Fibroblast of lung (primary cell): ENCODE data around the gene ANGPT4.

Source experiments
- CTCF ChIP-seq, 2 donors: IDR thresholded peaks in 1 of 2; conservative IDR thresholded peaks in 1 of 2; 1 replicate in 1 of 2; 2 replicates in 1 of 2; pipeline ENCODE4 v1.5.1; 2011 to 2012; ENCODE audit warnings: low read length in 2 of 2, control low read depth in 1 of 2, inconsistent platforms in 1 of 2, low read depth in 1 of 2, mild to moderate bottlenecking in 1 of 2
- EZH2 ChIP-seq: IDR thresholded peaks from 2 replicates; pipeline ENCODE4 v1.5.1; 2012; ENCODE audit warnings: low read length, control low read depth, mild to moderate bottlenecking; ENCODE audit errors: missing control alignments

GRCh38 chr20:840503-840857 lies 75.7 kb downstream of the ANGPT4 start:
- no peak for TF ChIP-seq CTCF (conservative IDR thresholded peaks at IDR 0.05 in 1 of 2, IDR thresholded peaks at IDR 0.05 in 1 of 2; ENCODE audit: low read depth in 1 of 2, low read length in 2 of 2)
- no peak for TF ChIP-seq EZH2
